Esophagus squamous epithelium (tissue), 4 donors: ENCODE measurements around the gene RNASE8.

Experiments used
- CTCF ChIP-seq, 6 experiments: fragments of 450-650 bp in 4 of 6; fragments of 200-600 bp in 2 of 6; sonication (generic) in 2 of 6; IDR thresholded peaks; one replicate each; pipeline ENCODE4 v1.5.1; 2016 to 2019; ENCODE audit warnings: antibody characterized with exemption in 6 of 6, mild to moderate bottlenecking in 4 of 6, moderate library complexity in 4 of 6
- POLR2A ChIP-seq, 4 donors: fragments of 450-650 bp; IDR thresholded peaks; one replicate each; pipeline ENCODE4 v1.6.1; 2017; ENCODE audit warnings: antibody characterized with exemption in 4 of 4, mild to moderate bottlenecking in 4 of 4, moderate library complexity in 3 of 4

GRCh38 chr14:21097636-21098075 is 40.0 kb downstream of the RNASE8 start:
- TF ChIP-seq POLR2A (IDR thresholded peaks at IDR 0.05), result no peak
- no peak for TF ChIP-seq CTCF (IDR thresholded peaks at IDR 0.05)
